CMK (cell line): Measurements from ENCODE around the gene TNFRSF9.
A peak's percentile ranks its signal among the peaks of the same experiment; 100 is the strongest.
"Not testable (repeated sequence)": the region's sequence is repeated elsewhere in the genome, so short reads cannot be mapped to it uniquely, and the experiment has no call there.

Experiments used
- DNase-seq: peaks from one replicate; pipeline ENCODE4 v3.0.0-alpha.2; 2010; ENCODE audit warnings: low read depth

Gene TNFRSF9

DNA sequence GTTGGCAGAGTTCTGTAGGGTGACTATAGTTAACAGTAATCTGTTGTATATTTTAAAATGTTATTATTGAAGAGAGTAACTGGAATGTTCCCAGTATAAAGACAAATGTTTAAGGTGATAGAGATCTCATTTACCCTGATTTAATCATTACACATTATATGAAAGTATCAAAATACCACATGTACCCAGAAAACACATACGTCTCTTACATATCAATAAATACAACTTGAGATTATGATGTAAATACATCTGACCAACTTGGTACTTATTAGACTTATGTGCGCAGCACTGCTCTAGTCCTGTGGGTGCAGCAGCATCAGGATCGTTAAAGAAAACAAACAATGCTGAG lies 20.2 kb upstream of the TNFRSF9 start:
- no peak for DNase-seq

DNA sequence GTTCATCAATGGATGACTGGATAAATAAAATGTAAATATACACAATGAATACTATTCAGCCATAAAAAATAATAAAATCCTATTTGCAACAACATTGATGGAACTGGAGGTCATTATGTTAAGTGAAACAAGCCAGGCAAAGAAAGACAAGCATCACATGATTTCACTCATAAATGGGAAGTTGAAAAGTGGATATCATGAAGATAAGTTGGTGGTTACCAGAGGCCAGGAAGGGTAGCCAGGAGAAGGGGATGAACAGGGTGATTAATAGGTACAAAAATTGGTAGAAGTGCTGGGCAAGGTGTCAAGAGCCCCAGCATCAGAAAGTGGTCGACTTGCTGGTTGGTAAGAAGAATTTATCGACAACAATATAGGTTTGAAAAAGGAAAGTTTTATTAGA lies 19.5 kb upstream of the TNFRSF9 start:
- DNase-seq, result no peak

DNA sequence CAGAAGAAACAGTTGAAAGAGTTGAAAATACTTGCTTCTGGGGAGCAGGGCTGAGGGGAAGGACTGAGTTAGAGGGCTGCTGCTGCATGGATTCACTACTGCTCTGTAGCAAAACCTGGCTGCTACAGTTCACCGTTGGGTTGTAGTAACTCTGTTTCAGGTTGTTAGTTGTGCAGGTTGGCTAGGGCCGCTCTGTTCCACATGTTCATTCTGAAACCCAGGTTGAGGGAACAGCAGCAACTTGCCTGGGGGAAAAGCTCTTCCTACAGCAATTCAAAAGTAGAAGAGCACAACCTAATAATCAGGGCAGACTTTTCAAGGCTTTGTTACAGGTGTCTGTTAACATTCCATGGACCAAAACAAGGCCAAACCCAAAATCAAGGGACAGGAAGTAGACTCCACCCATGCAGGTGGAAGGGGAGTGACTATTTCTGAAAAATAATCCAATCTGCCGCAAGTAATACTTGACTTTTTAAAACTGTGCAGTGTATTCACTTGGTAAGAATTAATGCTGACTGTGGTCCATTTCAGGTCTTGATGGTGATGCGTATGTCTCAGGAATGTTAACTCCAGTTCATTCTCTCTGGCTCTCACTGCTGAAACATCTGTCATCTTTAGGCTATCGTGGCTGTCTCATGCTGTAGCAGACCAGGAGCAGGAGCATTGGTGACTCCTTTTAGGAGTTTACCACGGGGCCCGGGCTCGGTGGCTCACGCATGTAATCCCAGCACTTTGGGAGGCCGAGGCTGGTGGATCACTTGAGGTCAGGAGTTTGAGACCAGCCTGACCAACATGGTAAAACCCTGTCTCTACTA lies 15.8 kb upstream of the TNFRSF9 start:
- no peak for DNase-seq

DNA sequence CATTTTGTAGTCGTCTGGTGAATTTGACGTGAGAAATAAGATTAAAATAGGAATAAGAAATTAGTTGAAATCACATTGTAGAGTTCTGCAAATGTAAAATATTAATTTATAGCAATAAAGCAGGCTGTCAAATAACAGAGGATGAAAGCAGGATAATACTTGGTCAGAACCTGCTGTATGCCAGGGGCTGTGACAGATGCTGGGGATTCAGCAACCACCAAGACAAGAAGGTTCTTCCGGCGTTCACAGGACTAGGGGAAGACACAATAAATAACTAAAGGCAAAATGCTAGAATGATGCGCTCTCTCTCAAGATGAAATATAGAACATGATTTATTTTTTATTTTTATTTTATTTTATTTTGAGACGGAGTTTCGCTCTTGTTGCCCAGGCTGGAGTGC lies 14.0 kb upstream of the TNFRSF9 start:
- DNase-seq, result no peak

DNA sequence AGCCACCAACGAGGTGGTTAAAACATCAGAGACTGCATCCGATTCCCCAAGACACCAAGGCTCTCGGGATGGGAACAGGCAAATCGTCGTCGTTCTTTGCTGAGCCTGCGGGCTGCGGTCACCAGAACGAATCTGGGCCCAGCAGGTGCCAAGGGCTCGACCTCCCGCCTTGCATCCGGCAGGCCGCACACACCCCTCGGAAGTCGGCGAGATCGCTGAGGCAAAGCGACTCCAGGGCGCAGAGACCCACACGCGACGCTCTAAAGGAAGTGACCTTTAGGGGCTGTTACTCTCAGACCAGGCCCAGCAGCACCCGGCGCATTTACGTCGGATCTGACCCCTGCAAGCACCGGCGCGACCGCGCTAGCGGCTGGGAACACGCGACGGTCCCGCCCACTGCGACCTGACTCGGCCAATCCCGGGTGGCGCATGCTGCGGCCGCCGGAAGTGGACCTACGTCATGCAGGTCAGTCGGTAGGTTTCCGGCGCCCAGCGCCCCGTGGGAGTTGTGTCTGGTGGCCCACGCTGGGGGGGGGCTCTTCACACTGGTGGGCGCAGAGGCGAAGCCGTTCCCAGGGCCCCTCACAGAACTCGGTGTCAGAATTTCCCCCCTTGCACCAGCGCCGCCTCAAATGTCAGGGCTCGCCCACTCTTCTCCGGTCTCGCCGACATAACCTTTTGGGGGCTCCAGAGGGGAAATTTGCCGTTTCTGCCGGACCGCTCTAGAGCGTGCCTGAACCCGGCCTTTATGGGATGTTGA lies 13.4 kb upstream of the TNFRSF9 start:
- DNase-seq, result peak; percentile 100

DNA sequence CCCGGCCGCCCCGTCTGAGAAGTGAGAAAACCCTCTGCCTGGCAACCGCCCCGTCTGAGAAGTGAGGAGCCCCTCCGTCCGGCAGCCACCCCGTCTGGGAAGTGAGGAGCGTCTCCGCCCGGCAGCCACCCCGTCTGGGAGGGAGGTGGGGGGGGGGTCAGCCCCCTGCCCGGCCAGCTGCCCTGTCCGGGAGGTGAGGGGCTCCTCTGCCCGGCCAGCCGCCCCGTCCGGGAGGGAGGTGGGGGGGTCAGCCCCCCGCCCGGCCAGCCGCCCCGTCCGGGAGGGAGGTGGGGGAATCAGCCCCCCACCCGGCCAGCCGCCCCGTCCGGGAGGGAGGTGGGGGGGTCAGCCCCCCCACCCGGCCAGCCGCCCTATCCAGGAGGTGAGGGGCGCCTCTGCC lies 12.2 kb upstream of the TNFRSF9 start:
- not testable (repeated sequence) for DNase-seq

DNA sequence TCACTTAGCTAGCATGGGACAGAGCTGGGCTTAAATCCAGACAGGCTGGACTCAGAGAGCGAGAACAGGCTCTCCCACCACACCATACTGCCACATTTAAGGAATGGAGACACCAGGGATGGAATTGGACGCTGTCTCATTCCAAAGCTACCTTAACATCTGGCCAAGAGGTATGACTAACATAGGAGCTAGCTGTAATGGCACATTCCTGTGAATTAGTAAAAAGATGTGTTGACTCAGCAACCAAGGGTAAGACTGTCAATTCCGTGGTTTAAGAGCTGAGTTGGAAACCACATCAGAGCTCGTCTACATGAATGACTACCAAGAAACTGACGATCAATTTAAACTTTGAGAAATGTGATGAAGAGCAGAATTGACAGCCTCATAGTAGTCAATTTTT lies 8.3 kb upstream of the TNFRSF9 start:
- DNase-seq, result no peak

DNA sequence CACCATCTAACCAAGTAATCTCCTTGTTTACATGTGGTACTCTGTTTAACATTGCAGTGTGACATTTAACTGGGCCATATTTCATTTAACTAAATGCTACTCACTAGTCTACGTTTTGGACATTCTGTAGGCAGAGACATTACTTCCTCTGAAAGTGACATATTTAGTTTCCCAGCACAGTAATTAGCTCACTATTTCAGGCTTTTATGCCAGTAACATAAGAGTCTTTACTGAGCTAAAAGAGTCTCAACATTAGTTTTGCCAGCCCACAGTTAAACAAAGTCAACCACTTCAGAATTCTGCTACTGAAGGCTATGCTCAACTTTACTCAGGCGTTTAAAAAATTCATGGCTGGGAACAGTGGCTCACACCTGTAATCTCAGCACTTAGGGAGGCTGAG lies 2.6 kb upstream of the TNFRSF9 start:
- DNase-seq, result no peak

DNA sequence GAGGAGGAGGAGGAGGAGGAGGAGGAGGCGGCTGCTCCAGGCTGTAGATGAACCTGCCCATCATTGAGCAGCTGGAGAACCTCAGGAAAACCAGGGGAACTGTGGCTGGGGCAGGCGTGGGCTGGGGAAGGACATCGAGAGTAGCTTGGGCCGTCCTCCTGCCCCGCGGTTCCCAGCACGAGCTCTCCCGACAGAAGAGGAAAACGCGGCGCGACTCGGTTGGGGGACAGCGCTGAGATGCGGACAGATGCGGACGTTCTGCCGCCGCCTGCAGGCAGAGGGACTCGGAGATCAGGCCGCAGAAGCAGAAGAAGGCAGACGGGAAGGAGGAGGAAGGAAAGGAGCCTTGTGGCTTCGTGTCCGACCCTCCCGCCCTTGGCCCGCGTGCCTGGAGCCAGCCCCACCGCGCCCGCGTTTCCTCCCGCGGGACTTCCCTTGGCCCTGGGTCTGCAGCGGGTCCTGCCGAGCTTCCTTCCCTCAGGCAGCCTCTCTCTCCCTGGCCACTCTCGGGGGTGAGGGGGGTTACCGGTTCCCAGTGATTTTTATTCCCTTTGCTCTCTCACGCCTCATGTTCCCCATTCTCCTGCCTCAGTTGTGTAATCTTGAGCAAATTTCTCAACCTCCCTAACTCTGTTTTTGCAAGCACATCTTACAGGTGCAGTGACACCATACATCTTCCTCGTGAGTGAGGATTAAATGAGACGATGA lies 1.7 kb upstream of the TNFRSF9 start:
- DNase-seq, result peak; percentile 72

DNA sequence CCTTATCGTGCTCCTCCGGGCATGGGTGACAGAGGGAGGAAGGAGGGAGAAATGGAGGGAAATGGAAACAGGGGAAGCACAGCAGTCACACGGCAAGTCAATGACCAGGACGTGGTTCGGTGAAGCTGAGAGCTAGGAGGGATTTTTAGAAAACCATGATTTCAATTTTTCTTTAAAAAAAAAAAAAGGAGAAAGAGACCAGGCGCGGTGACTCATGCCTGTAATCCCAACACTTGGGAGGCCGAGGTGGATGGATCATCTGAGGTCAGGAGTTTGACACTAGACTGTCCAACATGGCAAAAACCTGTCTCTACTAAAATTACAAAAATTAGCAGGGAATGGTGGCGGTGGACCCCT lies 776 bp upstream of the TNFRSF9 start:
- DNase-seq, result no peak

DNA sequence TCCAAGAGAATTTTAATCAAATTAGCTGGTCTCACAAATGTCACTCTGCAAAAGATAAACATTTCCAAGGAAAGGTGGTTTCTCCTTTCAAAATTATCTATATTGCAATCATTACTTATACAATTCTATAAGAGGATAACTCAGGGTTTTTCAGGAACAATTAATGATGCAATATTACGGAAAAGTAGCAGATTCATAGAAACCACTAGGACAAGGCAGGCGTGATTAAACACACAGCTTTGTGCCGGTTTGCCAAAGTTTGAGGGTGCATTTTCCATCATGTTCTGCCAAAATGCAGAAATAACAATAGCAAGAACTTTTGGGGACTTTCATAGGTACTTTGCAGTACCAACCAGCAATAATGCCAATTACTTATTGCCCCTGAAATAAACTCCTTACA lies 605 bp downstream of the TNFRSF9 start:
- no peak for DNase-seq

DNA sequence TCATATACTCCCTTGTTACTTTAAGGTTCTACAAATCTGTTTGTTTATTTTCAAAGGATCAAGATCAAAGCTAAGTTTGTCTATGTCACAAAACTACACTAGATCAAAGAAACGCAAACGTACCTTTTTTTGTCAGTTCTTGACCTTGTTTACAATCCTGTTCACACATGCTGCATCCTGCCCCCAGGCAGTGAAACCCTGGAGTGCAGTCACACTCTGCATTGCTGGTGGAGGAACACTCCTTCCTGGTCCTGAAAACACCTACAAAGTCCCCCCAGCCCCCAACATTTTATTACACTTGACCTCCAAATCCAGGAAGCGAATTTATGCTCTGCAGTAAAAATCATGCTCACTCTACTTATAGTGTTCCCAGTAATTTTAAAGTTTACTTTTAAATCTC lies 2.6 kb downstream of the TNFRSF9 start:
- no peak for DNase-seq

DNA sequence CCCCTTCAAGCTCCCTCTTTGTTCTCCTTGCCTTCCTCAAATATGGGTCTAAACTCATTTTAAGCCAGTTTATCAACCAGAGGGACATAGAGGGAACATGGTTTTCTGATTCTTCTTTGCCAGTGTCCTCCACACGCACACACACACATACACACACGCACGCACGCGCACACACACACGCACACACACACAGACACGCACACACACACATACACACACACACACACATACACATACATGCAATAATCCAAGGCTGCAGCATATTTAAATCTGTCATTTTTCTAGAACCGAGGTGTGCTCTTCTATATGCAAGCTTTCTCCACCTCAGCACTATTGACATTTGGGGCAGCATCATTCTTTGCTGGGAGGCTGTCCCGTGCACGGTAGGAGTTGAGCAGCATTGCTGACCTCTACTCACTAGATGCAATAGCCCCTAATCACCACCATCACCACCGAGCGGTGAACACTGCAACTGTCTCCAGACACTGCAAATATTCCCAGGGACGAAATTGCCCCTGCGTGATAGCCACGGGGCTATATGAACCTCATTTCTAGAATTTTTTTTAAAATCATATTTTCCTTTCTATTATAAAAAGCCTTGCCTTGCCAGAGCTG lies 8.0 kb downstream of the TNFRSF9 start:
- DNase-seq, result no peak

DNA sequence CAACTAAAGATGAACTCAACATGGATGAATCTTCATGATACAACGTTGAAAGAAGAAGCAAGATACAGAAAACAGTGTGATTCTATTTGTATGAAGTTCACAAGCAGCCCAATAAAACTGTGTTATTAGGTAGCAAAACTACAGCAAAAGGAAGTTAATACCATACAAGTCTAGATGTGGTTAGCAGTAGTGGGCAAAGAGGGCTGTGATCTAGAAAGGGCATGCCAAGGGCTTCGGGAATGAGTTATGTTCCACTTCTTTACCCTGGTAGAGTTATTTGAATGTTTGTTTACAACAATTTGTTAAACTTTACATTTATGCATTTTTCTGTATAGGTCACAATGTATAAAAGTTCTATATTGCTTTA lies 9.2 kb downstream of the TNFRSF9 start:
- no peak for DNase-seq

DNA sequence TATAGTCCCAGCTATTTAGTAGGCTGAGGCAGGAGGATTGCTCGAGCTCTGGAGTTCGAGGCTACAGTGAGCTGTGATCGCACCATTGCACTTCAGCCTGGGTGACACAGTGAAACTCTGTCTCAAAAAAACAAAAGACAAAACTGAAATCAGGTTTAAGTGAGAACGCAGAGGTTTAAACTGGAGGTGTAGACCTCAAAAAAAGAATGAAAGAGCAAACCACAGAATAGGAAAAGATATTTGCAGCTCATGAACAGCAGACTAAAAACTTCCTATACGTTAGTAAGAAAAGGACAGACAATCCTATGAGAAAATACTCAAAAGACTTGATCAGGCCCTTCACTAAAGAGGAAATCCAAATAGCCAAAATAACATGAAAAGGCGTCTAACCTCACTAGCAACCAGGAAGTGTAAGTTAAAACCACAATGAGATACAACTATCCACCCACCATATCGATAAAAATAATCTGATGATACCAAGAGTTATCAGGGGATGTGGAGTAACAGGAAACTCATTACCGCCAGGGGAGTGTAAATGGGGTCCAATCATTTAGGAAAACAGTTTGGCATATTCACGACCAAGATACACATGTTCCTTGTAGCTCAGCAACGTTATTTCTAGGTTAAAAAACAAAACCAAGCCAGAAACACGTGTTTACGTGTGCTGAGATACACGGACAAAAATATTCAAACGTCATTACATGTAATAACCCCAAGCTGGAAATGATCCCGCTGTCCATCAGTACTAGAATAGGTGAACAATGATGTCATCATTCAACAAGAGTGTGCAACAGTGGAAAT lies 9.8 kb downstream of the TNFRSF9 start:
- no peak for DNase-seq

DNA sequence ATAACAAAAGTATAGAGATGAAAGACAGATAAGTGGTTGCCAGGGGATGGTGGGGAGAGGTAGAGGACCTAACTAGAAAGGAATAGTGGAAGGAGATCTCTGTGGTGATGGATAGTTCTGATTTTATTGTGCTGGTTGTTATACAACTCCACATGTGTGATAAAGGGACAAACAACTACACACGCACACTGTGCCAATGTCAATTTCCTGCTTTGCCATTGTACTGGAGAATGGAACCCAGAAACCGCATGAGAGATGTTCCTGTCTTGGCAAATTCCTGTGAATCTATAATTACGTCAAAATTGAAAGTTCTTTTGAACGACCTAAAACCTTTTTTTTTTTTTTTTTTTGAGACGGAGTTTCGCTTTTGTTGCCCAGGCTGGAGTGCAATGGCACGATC lies 11.0 kb downstream of the TNFRSF9 start:
- no peak for DNase-seq

DNA sequence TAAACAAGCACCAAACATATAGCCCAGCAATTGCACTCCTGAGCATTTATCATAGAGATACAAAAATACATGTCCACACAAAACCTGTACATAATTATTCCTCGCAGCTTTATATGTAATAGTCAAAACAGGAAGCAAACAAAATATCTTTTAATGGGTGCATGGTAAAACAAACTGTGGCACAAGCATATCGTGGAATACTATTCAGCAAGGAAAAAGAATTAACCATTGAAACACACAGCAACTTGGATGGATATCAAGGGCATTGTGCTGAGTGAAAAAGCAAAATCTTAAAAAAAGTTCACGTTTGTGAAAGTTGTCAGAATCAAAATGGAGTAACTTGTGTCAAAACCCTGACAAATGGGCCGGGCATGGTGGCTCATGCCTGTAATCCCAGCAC lies 12.4 kb downstream of the TNFRSF9 start:
- no peak for DNase-seq

DNA sequence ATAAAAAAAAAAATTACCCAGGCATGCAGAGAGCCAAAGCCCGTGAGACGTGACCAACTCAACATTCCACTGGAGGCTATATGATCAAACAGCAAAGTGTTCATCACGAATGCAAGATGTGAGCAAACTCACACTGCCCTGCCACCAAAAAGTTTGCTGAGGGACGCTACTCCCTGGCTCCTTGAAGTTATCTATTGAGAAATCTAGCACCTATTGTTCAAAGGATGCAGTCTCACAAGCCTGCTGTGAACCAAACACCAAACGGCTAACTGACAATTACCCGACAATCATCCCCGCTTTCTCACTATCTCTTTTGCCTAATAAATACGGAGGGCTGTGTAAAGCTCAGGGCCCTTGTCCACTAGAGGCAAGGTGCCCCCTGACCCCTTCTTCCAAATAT lies 13.6 kb downstream of the TNFRSF9 start:
- not testable (repeated sequence) for DNase-seq

DNA sequence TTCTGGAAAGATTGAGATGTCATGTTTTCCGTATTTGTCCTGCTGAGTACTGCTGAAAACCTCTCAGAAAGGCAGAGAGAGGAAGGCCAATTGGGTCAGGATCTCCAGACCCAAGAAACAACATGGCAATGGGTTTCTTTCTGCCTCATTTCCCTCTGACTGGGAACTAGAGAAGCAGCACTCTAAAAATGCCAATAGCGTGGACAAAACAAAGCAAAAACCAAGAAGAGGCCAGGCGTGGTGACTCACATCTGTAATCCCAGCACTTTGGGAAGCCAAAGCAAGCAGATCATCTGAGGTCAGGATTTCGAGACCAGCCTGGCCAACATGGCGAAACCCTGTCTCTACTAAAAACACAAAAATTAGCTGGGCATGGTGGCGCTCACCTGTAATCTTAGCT lies 18.3 kb downstream of the TNFRSF9 start:
- no peak for DNase-seq

DNA sequence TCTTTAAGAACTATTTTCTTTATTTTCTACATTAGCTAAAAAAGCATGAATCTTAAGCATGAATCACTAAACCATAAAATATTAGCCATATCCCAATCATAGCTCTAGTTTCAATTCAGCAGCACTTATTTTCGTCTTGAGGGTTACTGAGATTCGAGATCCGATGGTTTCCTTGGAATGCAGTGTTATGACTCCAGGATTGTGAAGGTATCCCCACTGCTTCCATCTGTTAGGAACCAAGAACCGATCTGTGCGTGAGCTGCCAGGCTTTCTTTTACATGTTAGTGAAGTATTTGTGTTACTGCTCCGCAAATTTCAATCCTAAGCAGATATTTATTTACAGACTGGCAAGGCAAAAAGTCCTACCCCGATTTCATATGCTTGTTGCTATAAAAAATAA lies 18.8 kb downstream of the TNFRSF9 start:
- DNase-seq, result no peak

DNA sequence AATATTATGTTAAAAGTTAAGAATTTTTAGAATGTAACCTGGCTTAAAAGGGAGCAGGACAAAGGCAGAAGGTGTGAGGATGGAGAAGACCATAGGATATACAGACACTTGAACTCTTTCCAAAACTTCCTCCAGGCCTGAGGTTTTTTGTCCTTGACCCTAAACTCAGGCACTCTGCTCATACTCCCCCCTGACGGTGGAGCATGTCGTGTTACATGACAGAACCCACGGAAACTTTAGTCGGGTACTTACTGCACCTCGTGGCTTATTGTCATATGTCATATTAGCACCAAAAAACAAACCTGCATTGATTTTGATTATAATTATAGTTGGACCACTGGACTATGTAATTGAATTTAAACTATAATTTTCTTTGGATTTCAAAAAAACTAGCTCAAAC lies 20.8 kb downstream of the TNFRSF9 start:
- DNase-seq, result no peak

DNA sequence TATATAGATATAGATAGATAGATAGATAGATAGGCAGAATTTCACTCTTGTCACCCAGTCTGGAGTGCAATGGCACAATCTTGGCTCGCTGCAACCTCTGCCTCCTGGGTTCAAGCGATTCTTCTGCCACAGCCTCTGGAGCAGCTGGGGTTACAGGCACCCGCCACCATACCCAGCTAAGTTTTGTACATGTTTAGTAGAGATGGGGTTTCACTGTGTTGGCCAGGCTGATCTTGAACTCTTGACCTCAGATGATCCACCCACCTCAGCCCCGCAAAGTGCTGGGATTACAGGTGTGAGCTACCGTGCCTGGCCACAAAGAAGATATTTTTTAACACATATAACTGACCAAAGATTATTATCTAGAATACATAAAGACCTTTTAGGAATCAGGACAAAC lies 22.7 kb downstream of the TNFRSF9 start:
- DNase-seq, result not testable (repeated sequence)
